HEK293 (cell line): ENCODE measurements around the gene GMEB2.

Experiments used
- CTCF ChIA-PET: fragments of 350-600 bp; formaldehyde crosslinking; extraction: SDS; loops from one replicate; lab custom pipeline; 2021; ENCODE audit warnings: antibody characterized with exemption; lab: Yijun Ruan, JAX
- POLR2A ChIA-PET: fragments of 300-600 bp; formaldehyde crosslinking; extraction: SDS; loops from one replicate; lab custom pipeline; 2020; ENCODE audit warnings: antibody characterized with exemption, inconsistent platforms; lab: Yijun Ruan, JAX
- H3K27ac ChIP-seq: fragments of 200-500 bp; sonication (Bioruptor generic); 2 replicates; pipeline ENCODE4 v1.5.1; 2014; ENCODE audit warnings: low read depth, low read length, control low read depth, inconsistent platforms; ENCODE audit errors: extremely low read depth
- H3K36me3 ChIP-seq, 2 experiments: fragments of 200-500 bp in 1 of 2; sonication (Bioruptor generic) in 1 of 2; 1 replicate in 1 of 2; 2 replicates in 1 of 2; pipeline ENCODE4 v1.5.1; 2014 to 2017; ENCODE audit warnings: inconsistent platforms in 2 of 2, low read length in 2 of 2; ENCODE audit not compliant: control insufficient read depth in 2 of 2, insufficient read depth in 1 of 2
- H3K4me1 ChIP-seq: fragments of 200-500 bp; sonication (Bioruptor generic); 2 replicates; pipeline ENCODE4 v1.5.1; 2014; ENCODE audit warnings: mild to moderate bottlenecking, low read length, inconsistent platforms; ENCODE audit not compliant: control insufficient read depth, insufficient read depth
- H3K4me3 ChIP-seq: 2 replicates; pipeline ENCODE4 v1.5.1; 2011; ENCODE audit warnings: low read depth, mild to moderate bottlenecking, control low read depth, low read length, moderate library complexity
- H3K9me3 ChIP-seq: fragments of 200-500 bp; sonication (Bioruptor generic); 2 replicates; pipeline ENCODE4 v1.5.1; 2014; ENCODE audit warnings: low read depth, low read length, inconsistent platforms; ENCODE audit not compliant: control insufficient read depth, insufficient read depth
- BCL11B ChIP-seq: fragments of 450-650 bp; formaldehyde crosslinking; IDR thresholded peaks from 2 replicates; pipeline ENCODE4 v1.5.1; 2016; ENCODE audit warnings: low read depth, missing biosample characterization, missing genetic modification characterization
- EGR2 ChIP-seq: fragments of 450-650 bp; formaldehyde crosslinking; IDR thresholded peaks from 2 replicates; pipeline ENCODE4 v1.5.1; 2016; ENCODE audit warnings: low read depth, missing biosample characterization, missing genetic modification characterization
- PATZ1 ChIP-seq: fragments of 450-650 bp; formaldehyde crosslinking; IDR thresholded peaks from 2 replicates; pipeline ENCODE4 v1.5.1; 2016; ENCODE audit warnings: missing biosample characterization, missing genetic modification characterization
- SCRT2 ChIP-seq: fragments of 450-650 bp; formaldehyde crosslinking; IDR thresholded peaks from 2 replicates; pipeline ENCODE4 v1.5.1; 2016; ENCODE audit warnings: missing biosample characterization, missing genetic modification characterization
- SP7 ChIP-seq: fragments of 450-650 bp; formaldehyde crosslinking; IDR thresholded peaks from 2 replicates; pipeline ENCODE4 v1.5.1; 2016; ENCODE audit warnings: missing biosample characterization, missing genetic modification characterization
- ZBTB44 ChIP-seq: fragments of 450-650 bp; IDR thresholded peaks from 2 replicates; pipeline ENCODE4 v1.5.1; 2018; ENCODE audit warnings: missing biosample characterization, mild to moderate bottlenecking, missing genetic modification characterization
- ZEB2 ChIP-seq: fragments of 450-650 bp; formaldehyde crosslinking; IDR thresholded peaks from 2 replicates; pipeline ENCODE4 v1.5.1; 2016; ENCODE audit warnings: missing biosample characterization, missing genetic modification characterization
- ZFHX2 ChIP-seq: fragments of 450-650 bp; formaldehyde crosslinking; conservative IDR thresholded peaks from 2 replicates; pipeline ENCODE4 v1.5.1; 2016; ENCODE audit warnings: missing biosample characterization, missing genetic modification characterization
- ZFP69B ChIP-seq: fragments of 450-650 bp; formaldehyde crosslinking; IDR thresholded peaks from 2 replicates; pipeline ENCODE4 v1.5.1; 2016; ENCODE audit warnings: missing biosample characterization, missing genetic modification characterization
- ZIC2 ChIP-seq: fragments of 450-650 bp; formaldehyde crosslinking; IDR thresholded peaks from 2 replicates; pipeline ENCODE4 v1.5.1; 2016; ENCODE audit warnings: missing biosample characterization, missing genetic modification characterization
- ZNF121 ChIP-seq: fragments of 450-650 bp; formaldehyde crosslinking; IDR thresholded peaks from 2 replicates; pipeline ENCODE4 v1.5.1; 2016; ENCODE audit warnings: missing biosample characterization, missing genetic modification characterization
- ZNF146 ChIP-seq: fragments of 450-650 bp; formaldehyde crosslinking; IDR thresholded peaks from 2 replicates; pipeline ENCODE4 v1.5.1; 2016; ENCODE audit warnings: missing biosample characterization, missing genetic modification characterization
- ZNF335 ChIP-seq: fragments of 450-650 bp; formaldehyde crosslinking; conservative IDR thresholded peaks from 2 replicates; pipeline ENCODE4 v1.5.1; 2016; ENCODE audit warnings: missing biosample characterization, missing genetic modification characterization
- ZNF426 ChIP-seq: fragments of 450-650 bp; formaldehyde crosslinking; IDR thresholded peaks from 2 replicates; pipeline ENCODE4 v1.5.1; 2017; ENCODE audit warnings: missing biosample characterization, missing genetic modification characterization, mild to moderate bottlenecking, inconsistent platforms, moderate library complexity
- TF ChIP-seq, protein P1 (sequence below): fragments of 450-650 bp; formaldehyde crosslinking; IDR thresholded peaks from 2 replicates; pipeline ENCODE4 v1.5.1; 2017; ENCODE audit warnings: missing biosample characterization, mild to moderate bottlenecking, missing genetic modification characterization, moderate library complexity
- TF ChIP-seq, protein P2 (sequence below): fragments of 450-650 bp; formaldehyde crosslinking; IDR thresholded peaks from 2 replicates; pipeline ENCODE4 v1.5.1; 2016; ENCODE audit warnings: missing biosample characterization, missing genetic modification characterization, low read depth
- TF ChIP-seq, protein P3 (sequence below): fragments of 450-650 bp; formaldehyde crosslinking; IDR thresholded peaks from 2 replicates; pipeline ENCODE4 v1.5.1; 2016; ENCODE audit warnings: missing biosample characterization, missing genetic modification characterization
- TF ChIP-seq, protein P4 (sequence below): fragments of 450-650 bp; formaldehyde crosslinking; optimal IDR thresholded peaks from 2 replicates; pipeline ENCODE3; 2016; ENCODE audit warnings: missing biosample characterization, mild to moderate bottlenecking, missing genetic modification characterization
- TF ChIP-seq, protein P5 (sequence below): fragments of 450-650 bp; formaldehyde crosslinking; IDR thresholded peaks from 2 replicates; pipeline ENCODE4 v1.5.1; 2016; ENCODE audit warnings: missing biosample characterization, missing genetic modification characterization

The GMEB2 gene

DNA sequence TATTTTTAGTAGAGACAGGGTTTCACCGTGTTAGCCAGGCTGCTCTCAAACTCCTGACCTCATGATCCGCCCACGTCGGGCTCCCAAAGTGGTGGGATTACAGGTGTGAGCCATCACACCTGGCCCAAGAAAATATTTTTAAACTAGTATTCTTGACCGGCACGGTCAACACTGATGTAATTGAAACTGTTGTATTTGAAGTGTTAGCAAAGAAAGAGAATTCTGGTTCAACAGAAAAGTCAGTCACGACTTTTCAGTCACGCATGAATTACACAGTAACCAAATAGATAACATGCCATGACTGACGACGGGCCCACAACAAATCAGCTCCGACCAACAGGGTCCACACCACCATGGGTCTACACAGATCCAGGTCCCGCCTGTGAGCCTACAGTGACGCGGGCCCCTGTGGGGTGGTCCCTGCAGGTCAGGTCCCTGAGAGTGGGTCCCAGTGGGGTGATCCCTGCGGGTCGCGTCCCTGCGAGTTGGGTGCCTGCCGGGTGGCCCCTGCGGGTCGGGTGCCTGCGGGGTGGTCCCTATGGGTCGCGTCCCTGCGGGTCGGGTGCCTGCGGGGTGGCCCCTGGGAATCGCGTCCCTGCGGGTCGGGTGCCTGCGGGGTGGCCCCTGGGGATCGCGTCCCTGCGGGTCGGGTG, 1.0 kb downstream of the GMEB2 start:
- peak overlapping the region; percentile 89 for H3K4me3 ChIP-seq
- peak overlapping the region; percentile 98 for H3K27ac ChIP-seq
- TF ChIP-seq BCL11B (tag by site-specific recombination) (no peak), EGR2 (tag by site-specific recombination) (0 out of 2 replicates have a peak, but pooled peaks have one; percentile 5), ZFHX2 (tag by site-specific recombination) (peak; percentile 18; the same call in 1 of the 2 replicates), SCRT2 (tag by site-specific recombination) (no peak), ZNF335 (tag by site-specific recombination) (0 out of 2 replicates have a peak, but pooled peaks have one; percentile 27), ZIC2 (tag by site-specific recombination) (no peak), ZNF121 (0 out of 2 replicates have a peak, but pooled peaks have one; percentile 20), ZBTB44 (tag by site-specific recombination) (peak; percentile 49; the same call in 1 of the 2 replicates), ZNF146 (tag by site-specific recombination) (no peak), SP7 (tag by site-specific recombination) (0 out of 2 replicates have a peak, but pooled peaks have one; percentile 10), ZNF426 (no peak), PATZ1 (tag by site-specific recombination) (no peak), ZEB2 (tag by site-specific recombination) (0 out of 2 replicates have a peak, but pooled peaks have one; percentile 43), ZFP69B (tag by site-specific recombination) (peak; percentile 45; the same call in 1 of the 2 replicates)
- TF ChIP-seq, protein P1, sequence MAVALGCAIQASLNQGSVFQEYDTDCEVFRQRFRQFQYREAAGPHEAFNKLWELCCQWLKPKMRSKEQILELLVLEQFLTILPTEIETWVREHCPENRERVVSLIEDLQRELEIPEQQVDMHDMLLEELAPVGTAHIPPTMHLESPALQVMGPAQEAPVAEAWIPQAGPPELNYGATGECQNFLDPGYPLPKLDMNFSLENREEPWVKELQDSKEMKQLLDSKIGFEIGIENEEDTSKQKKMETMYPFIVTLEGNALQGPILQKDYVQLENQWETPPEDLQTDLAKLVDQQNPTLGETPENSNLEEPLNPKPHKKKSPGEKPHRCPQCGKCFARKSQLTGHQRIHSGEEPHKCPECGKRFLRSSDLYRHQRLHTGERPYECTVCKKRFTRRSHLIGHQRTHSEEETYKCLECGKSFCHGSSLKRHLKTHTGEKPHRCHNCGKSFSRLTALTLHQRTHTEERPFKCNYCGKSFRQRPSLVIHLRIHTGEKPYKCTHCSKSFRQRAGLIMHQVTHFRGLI (tag by site-specific recombination) = no peak
- TF ChIP-seq, protein P2, sequence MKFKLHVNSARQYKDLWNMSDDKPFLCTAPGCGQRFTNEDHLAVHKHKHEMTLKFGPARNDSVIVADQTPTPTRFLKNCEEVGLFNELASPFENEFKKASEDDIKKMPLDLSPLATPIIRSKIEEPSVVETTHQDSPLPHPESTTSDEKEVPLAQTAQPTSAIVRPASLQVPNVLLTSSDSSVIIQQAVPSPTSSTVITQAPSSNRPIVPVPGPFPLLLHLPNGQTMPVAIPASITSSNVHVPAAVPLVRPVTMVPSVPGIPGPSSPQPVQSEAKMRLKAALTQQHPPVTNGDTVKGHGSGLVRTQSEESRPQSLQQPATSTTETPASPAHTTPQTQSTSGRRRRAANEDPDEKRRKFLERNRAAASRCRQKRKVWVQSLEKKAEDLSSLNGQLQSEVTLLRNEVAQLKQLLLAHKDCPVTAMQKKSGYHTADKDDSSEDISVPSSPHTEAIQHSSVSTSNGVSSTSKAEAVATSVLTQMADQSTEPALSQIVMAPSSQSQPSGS (tag by site-specific recombination) = 0 out of 2 replicates have a peak, but pooled peaks have one; percentile 18
- TF ChIP-seq, protein P3, sequence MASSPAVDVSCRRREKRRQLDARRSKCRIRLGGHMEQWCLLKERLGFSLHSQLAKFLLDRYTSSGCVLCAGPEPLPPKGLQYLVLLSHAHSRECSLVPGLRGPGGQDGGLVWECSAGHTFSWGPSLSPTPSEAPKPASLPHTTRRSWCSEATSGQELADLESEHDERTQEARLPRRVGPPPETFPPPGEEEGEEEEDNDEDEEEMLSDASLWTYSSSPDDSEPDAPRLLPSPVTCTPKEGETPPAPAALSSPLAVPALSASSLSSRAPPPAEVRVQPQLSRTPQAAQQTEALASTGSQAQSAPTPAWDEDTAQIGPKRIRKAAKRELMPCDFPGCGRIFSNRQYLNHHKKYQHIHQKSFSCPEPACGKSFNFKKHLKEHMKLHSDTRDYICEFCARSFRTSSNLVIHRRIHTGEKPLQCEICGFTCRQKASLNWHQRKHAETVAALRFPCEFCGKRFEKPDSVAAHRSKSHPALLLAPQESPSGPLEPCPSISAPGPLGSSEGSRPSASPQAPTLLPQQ (tag by site-specific recombination) = peak; percentile 71
- TF ChIP-seq, protein P4, sequence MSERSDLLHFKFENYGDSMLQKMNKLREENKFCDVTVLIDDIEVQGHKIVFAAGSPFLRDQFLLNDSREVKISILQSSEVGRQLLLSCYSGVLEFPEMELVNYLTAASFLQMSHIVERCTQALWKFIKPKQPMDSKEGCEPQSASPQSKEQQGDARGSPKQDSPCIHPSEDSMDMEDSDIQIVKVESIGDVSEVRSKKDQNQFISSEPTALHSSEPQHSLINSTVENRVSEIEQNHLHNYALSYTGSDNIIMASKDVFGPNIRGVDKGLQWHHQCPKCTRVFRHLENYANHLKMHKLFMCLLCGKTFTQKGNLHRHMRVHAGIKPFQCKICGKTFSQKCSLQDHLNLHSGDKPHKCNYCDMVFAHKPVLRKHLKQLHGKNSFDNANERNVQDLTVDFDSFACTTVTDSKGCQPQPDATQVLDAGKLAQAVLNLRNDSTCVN (tag by site-specific recombination) = peak; percentile 44
- TF ChIP-seq, protein P5, sequence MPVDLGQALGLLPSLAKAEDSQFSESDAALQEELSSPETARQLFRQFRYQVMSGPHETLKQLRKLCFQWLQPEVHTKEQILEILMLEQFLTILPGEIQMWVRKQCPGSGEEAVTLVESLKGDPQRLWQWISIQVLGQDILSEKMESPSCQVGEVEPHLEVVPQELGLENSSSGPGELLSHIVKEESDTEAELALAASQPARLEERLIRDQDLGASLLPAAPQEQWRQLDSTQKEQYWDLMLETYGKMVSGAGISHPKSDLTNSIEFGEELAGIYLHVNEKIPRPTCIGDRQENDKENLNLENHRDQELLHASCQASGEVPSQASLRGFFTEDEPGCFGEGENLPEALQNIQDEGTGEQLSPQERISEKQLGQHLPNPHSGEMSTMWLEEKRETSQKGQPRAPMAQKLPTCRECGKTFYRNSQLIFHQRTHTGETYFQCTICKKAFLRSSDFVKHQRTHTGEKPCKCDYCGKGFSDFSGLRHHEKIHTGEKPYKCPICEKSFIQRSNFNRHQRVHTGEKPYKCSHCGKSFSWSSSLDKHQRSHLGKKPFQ (tag by site-specific recombination) = peak; percentile 95
- ChIA-PET POLR2A (interaction anchor here (1.5 kb wide), 2 partner anchors 16 to 32 kb away, joined by 4 to 5 read pairs; partner anchors contain the start of gene RTEL1), CTCF (no interaction called here)
- H3K36me3 ChIP-seq = no peaks in the 10 kb centered on the region
- H3K4me1 ChIP-seq = no peaks in the 10 kb centered on the region
- H3K9me3 ChIP-seq = no peaks in the 10 kb centered on the region
